Glomerular visceral epithelial cell (primary cell): Measurements from ENCODE around the gene CDKAL1.
"Not testable (repeated sequence)": the region's sequence is repeated elsewhere in the genome, so short reads cannot be mapped to it uniquely, and the experiment has no call there.

Experiments used
- DNase-seq: peaks from one replicate; pipeline ENCODE4 v3.0.0-alpha.2; 2016; ENCODE audit errors: extremely low spot score

CDKAL1 gene

GRCh38 chr6:21070620-21071019 is 536.4 kb downstream of the CDKAL1 start:
- no peak for DNase-seq

GRCh38 chr6:21071780-21072468 is 537.7 kb downstream of the CDKAL1 start:
- no peak for DNase-seq

GRCh38 chr6:21073318-21073839 is 539.1 kb downstream of the CDKAL1 start:
- DNase-seq = no peak

GRCh38 chr6:21074484-21074883 is 540.2 kb downstream of the CDKAL1 start:
- DNase-seq = no peak

GRCh38 chr6:21075986-21076385 is 541.7 kb downstream of the CDKAL1 start:
- DNase-seq = no peak

- DNase-seq = no peak
Observed at GRCh38 chr6:21078497-21078896, 544.2 kb downstream of the CDKAL1 start.

- DNase-seq = no peak
Observed at GRCh38 chr6:21079468-21080048, 545.3 kb downstream of the CDKAL1 start.

GRCh38 chr6:21080221-21080620 is 546.0 kb downstream of the CDKAL1 start:
- DNase-seq = no peak

GRCh38 chr6:21082091-21082490 is 547.8 kb downstream of the CDKAL1 start:
- DNase-seq = no peak

- no peak for DNase-seq
Observed at GRCh38 chr6:21083708-21084107, 549.5 kb downstream of the CDKAL1 start.

GRCh38 chr6:21084656-21085055 is 550.4 kb downstream of the CDKAL1 start:
- DNase-seq = no peak

- DNase-seq = no peak
Observed at GRCh38 chr6:21085211-21085610, 551.0 kb downstream of the CDKAL1 start.

- no peak for DNase-seq
Observed at GRCh38 chr6:21085643-21086042, 551.4 kb downstream of the CDKAL1 start.

GRCh38 chr6:21087188-21087587 is 552.9 kb downstream of the CDKAL1 start:
- DNase-seq = no peak

GRCh38 chr6:21091411-21091810 is 557.2 kb downstream of the CDKAL1 start:
- DNase-seq = no peak

- not testable (repeated sequence) for DNase-seq
Observed at GRCh38 chr6:21092231-21092772, 558.0 kb downstream of the CDKAL1 start.

GRCh38 chr6:21095462-21095861 is 561.2 kb downstream of the CDKAL1 start:
- no peak for DNase-seq

GRCh38 chr6:21098134-21098533 is 563.9 kb downstream of the CDKAL1 start:
- no peak for DNase-seq

- no peak for DNase-seq
Observed at GRCh38 chr6:21098744-21099143, 564.5 kb downstream of the CDKAL1 start.

- DNase-seq = no peak
Observed at GRCh38 chr6:21099338-21100314, 565.4 kb downstream of the CDKAL1 start.

GRCh38 chr6:21100991-21101390 is 566.7 kb downstream of the CDKAL1 start:
- DNase-seq = no peak

- DNase-seq = no peak
Observed at GRCh38 chr6:21101694-21102093, 567.4 kb downstream of the CDKAL1 start.
